Epidermal melanocyte (primary cell): Measurements from ENCODE around the gene FAM50A.
A peak's percentile ranks its signal among the peaks of the same experiment; 100 is the strongest.
"Not testable (repeated sequence)": the region's sequence is repeated elsewhere in the genome, so short reads cannot be mapped to it uniquely, and the experiment has no call there.

Source experiments
- DNase-seq: peaks from one replicate; pipeline ENCODE4 v3.0.0; 2011; ENCODE audit warnings: low spot score; ENCODE audit not compliant: insufficient read length

Gene FAM50A

GRCh38 chrX:154484255-154485149, 40.6 kb downstream of the FAM50A start:
- no peak for DNase-seq

- no peak for DNase-seq
Measured at GRCh38 chrX:154485150-154486051, 41.5 kb downstream of the FAM50A start.

GRCh38 chrX:154486052-154486395, 42.1 kb downstream of the FAM50A start:
- no peak for DNase-seq

GRCh38 chrX:154486396-154487207, 42.7 kb downstream of the FAM50A start, which contains the start of gene UBL4A:
Gene UBL4A (minus strand): TSS chrX:154486615. CDS start chrX:154486584, 31 bp downstream.
- peak; percentile 55 for DNase-seq

- no peak for DNase-seq
Measured at GRCh38 chrX:154487518-154488290, 43.8 kb downstream of the FAM50A start.

GRCh38 chrX:154488336-154489075, 44.6 kb downstream of the FAM50A start:
- no peak for DNase-seq

GRCh38 chrX:154489182-154489581, 45.2 kb downstream of the FAM50A start:
- DNase-seq, result no peak

- DNase-seq, result no peak
Measured at GRCh38 chrX:154490021-154490413, 46.1 kb downstream of the FAM50A start.

- DNase-seq, result peak; percentile 93
Measured at GRCh38 chrX:154490414-154491083, 46.6 kb downstream of the FAM50A start, which contains the start of gene SLC10A3. Gene SLC10A3 (minus strand): TSS chrX:154490629. CDS start chrX:154488940, 1,689 bp downstream.

- no peak for DNase-seq
Measured at GRCh38 chrX:154494715-154495114, 50.8 kb downstream of the FAM50A start.

- no peak for DNase-seq
Measured at GRCh38 chrX:154495472-154495922, 51.6 kb downstream of the FAM50A start.

- not testable (repeated sequence) for DNase-seq
Measured at GRCh38 chrX:154496591-154497137, 52.7 kb downstream of the FAM50A start.
